A673 (cell line): Measurements from ENCODE around the gene HPSE2.

Source experiments
- EZH2 ChIP-seq: fragments of 200-600 bp; sonication (generic); IDR thresholded peaks from 2 replicates; pipeline ENCODE4 v1.6.1; 2017; ENCODE audit warnings: borderline replicate concordance, low read depth, mild to moderate bottlenecking, mixed read lengths, antibody characterized with exemption, low read length; ENCODE audit not compliant: poor library complexity, severe bottlenecking
- TF ChIP-seq, protein P1 (sequence below): fragments of 300-800, 200-600 bp; sonication (generic); conservative IDR thresholded peaks from 2 replicates; pipeline ENCODE4 v1.5.1; 2017; ENCODE audit warnings: low read depth, mild to moderate bottlenecking, antibody characterized with exemption, low read length, moderate library complexity, mixed read lengths

DNA sequence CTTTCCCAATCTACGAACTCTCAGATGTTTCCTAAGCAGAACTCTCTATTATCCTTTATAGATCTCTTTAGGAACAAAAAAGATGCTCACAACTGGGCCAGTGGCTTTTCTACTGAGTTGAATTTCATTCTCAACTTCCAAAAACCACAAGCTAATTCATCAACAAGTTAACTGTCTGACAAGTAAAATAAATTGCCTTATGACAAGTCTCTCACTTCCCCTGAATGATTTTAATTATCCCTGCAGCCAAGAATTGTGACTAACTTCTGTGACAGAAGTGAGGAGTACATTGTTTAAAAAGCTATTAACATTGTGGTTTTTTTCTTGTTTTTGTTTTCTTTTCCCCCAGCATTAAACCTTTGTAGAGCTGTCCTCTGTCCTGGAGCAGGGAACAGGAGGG is 343.1 kb downstream of the HPSE2 start:
- TF ChIP-seq, protein P1, sequence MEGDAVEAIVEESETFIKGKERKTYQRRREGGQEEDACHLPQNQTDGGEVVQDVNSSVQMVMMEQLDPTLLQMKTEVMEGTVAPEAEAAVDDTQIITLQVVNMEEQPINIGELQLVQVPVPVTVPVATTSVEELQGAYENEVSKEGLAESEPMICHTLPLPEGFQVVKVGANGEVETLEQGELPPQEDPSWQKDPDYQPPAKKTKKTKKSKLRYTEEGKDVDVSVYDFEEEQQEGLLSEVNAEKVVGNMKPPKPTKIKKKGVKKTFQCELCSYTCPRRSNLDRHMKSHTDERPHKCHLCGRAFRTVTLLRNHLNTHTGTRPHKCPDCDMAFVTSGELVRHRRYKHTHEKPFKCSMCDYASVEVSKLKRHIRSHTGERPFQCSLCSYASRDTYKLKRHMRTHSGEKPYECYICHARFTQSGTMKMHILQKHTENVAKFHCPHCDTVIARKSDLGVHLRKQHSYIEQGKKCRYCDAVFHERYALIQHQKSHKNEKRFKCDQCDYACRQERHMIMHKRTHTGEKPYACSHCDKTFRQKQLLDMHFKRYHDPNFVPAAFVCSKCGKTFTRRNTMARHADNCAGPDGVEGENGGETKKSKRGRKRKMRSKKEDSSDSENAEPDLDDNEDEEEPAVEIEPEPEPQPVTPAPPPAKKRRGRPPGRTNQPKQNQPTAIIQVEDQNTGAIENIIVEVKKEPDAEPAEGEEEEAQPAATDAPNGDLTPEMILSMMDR, result no peak
- TF ChIP-seq EZH2, result no peak
